ENCODE data around the gene PTPRN2. TPM values are rescaled to one million over a fixed set of nuclear protein-coding genes. Genes with fewer than 3 reads are reported as not detected.
"Not testable (repeated sequence)": the region's sequence is repeated elsewhere in the genome, so short reads cannot be mapped to it uniquely, and the experiment has no call there.

The PTPRN2 gene
- total and polyA plus RNA-seq, 2 of the 8 experiments (the other 6 are each of a cell fraction or from before 2014, with no cell fraction given): 2.6 to 4.5 TPM

DNA sequence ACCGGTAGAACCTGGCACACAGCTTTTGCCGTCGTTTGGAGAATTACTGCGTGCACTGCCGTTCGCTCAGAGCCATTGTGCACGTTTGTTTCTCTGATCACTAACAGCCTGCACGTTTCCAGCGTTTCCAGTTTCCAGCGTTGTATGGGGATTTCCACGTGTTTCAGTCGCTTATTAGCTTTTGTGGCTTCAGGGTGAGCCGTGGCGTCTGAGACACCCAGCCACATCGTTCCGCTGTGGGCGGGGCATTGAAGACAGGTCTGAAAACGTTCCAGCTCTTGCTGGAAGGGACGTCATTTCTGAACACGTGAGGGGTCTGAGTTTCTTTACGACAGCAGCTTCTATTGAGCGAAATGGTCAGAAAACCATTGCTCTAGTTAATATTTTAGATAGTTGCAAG lies 1086.0 kb downstream of the PTPRN2 start (continued):
- TF ChIP-seq FOSL1 (IDR thresholded peaks at IDR 0.05; ENCODE audit: insufficient read depth, low read depth, low read length) (no peak), JUND (IDR thresholded peaks at IDR 0.05; ENCODE audit: low read length) (no peak), SIRT6 (IDR thresholded peaks at IDR 0.05; ENCODE audit: low read length) (no peak), TCF12 (IDR thresholded peaks at IDR 0.05; ENCODE audit: low read depth, low read length) (no peak), ASH2L (IDR thresholded peaks at IDR 0.05; ENCODE audit: low read length) (no peak), MAFK (IDR thresholded peaks at IDR 0.05; ENCODE audit: low read depth, low read length) (no peak)

DNA sequence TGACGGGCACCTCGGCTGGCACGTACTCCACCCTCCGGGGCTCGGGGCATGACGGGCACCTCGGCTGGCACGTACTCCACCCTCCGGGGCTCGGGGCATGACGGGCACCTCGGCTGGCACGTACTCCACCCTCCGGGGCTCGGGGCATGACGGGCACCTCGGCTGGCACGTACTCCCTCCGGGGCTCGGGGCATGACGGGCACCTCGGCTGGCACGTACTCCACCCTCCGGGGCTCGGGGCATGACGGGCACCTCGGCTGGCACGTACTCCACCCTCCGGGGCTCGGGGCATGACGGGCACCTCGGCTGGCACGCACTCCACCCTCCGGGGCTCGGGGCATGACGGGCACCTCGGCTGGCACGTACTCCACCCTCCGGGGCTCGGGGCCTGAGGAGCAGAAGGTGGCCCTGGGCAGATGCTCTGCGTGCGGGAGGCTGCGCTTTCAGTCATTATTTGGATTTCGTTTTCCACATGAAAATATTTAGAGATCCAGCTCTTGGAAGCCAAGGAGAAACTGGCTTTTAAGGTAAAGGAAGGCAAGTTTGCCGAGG lies 1086.6 kb downstream of the PTPRN2 start:
- H3K79me2 ChIP-seq (ENCODE audit: control insufficient read depth in 1 of 2, insufficient read depth in 2 of 2, low read length in 2 of 2); FAIRE-seq: not testable (repeated sequence)

More for the DNA sequence above, 1086.6 kb downstream of the PTPRN2 start:
- H3K9me3 ChIP-seq (ENCODE audit: insufficient read depth in 2 of 2, low read depth in 1 of 2, low read length in 1 of 2); H3K56ac ChIP-seq (replicated peaks; ENCODE audit: insufficient read length, low read depth, low read length); H3K36me3 ChIP-seq (ENCODE audit: control insufficient read depth in 2 of 4, insufficient read depth in 4 of 4, low read length in 3 of 4); DNase-seq (ENCODE audit: low read depth in 1 of 2, low spot score in 2 of 2); H3K18ac ChIP-seq (ENCODE audit: extremely low read depth, low read length); H2AK5ac ChIP-seq (ENCODE audit: low read depth, low read length); H4K91ac ChIP-seq (replicated peaks; ENCODE audit: insufficient read length, low read length); H2BK15ac ChIP-seq (ENCODE audit: low read length); H3K4me3 ChIP-seq (ENCODE audit: extremely low read depth in 1 of 4, insufficient read depth in 2 of 4, low read depth in 3 of 4, low read length in 4 of 4); H3K4ac ChIP-seq (replicated peaks; ENCODE audit: insufficient read length, low read depth, low read length); H2BK120ac ChIP-seq (replicated peaks; ENCODE audit: low read depth, low read length); H4K8ac ChIP-seq (ENCODE audit: extremely low read depth, insufficient read depth, low read length); H3K4me1 ChIP-seq (replicated peaks in 1 of 4; ENCODE audit: control insufficient read depth in 3 of 4, insufficient read depth in 4 of 4, low read length in 3 of 4); POLR2A ChIA-PET (ENCODE audit: partially characterized antibody); H2BK5ac ChIP-seq (ENCODE audit: low read depth, low read length); H2AFZ ChIP-seq (ENCODE audit: low read length); H3K27ac ChIP-seq (ENCODE audit: low read depth, low read length); H3K14ac ChIP-seq (ENCODE audit: insufficient read length); H3K23ac ChIP-seq (ENCODE audit: insufficient read length); H3K79me1 ChIP-seq (ENCODE audit: low read depth, low read length); H2BK12ac ChIP-seq (ENCODE audit: low read depth, low read length); H3K9ac ChIP-seq (replicated peaks in 1 of 4; ENCODE audit: extremely low read depth in 1 of 4, low read depth in 3 of 4, low read length in 3 of 4); H2BK20ac ChIP-seq (ENCODE audit: low read length); H4K20me1 ChIP-seq (replicated peaks in 1 of 2; ENCODE audit: control insufficient read depth in 1 of 2, insufficient read depth in 2 of 2, low read length in 2 of 2); H3K4me2 ChIP-seq (ENCODE audit: insufficient read depth in 1 of 2, low read depth in 2 of 2, low read length in 2 of 2); H4K5ac ChIP-seq (ENCODE audit: insufficient read length, low read depth, low read length); H3K23me2 ChIP-seq (ENCODE audit: low read depth, low read length): not testable (repeated sequence)
- 96% methylated on average over 16 of the region's 45 CpGs; no CpG with 5 or more reads in 1 of the 2 experiments for WGBS, 2 experiments (ENCODE audit: extremely low coverage in 1 of 2, insufficient coverage in 1 of 2, insufficient read length in 1 of 2, insufficient replicate concordance in 2 of 2, low coverage in 1 of 2, low lambda C conversion rate in 2 of 2, missing lambda C conversion rate in 1 of 2)
- H3K27me3 ChIP-seq (replicated peaks in 1 of 4; ENCODE audit: control insufficient read depth in 3 of 4, extremely low read depth in 1 of 4, insufficient read depth in 3 of 4, low read length in 3 of 4): peaks cover 0 to 35% (median 18%) of the 10 kb centered on the region in 4 experiments; a peak in 6 of 7 replicates
- CTCF ChIA-PET (ENCODE audit: partially characterized antibody): interaction anchor here (0.9 kb wide), 1 partner anchor 26 kb away, joined by 4 read pairs; no protein-coding TSS in a partner anchor

Data from H1 (cell line).